HepG2 (cell line): Measurements from ENCODE around the gene CTNNBL1. TPM values are rescaled to one million over a fixed set of nuclear protein-coding genes. Genes with fewer than 3 reads are reported as not detected.

ENCODE experiments used
- ATAC-seq: fragments of 200-7000 bp; cut with Tn5 transposase; 3 replicates; pipeline ENCODE4 v1.9.1; 2020; ENCODE audit warnings: mild to moderate bottlenecking, moderate library complexity
- BruUV-seq: library from RNA; stranded (reverse); fragments of 400-500 nt; replicated peaks from 2 replicates; lab custom pipeline; 2021; lab: Mats Ljungman, UMichigan
- CTCF ChIA-PET: fragments of 300-600 bp; formaldehyde crosslinking; extraction: SDS; loops from one replicate; lab custom pipeline; 2021; ENCODE audit warnings: low total read pairs, inconsistent platforms, low intra/inter-chr PET ratio; lab: Yijun Ruan, JAX
- POLR2A ChIA-PET: fragments of 350-600 bp; sonication (Branson Sonifier 250); formaldehyde crosslinking; loops from one replicate; lab custom pipeline; 2020; ENCODE audit warnings: antibody characterized with exemption, inconsistent platforms; lab: Yijun Ruan, JAX
- DNase-seq: peaks from one replicate; pipeline ENCODE4 v3.0.0-alpha.2; 2015; ENCODE audit warnings: low spot score
- FAIRE-seq: peaks from 3 replicates; lab custom pipeline; 2011; peaks lifted over from hg19 to GRCh38; lab: Jason Lieb, UNC
- H2AFZ ChIP-seq: one replicate; pipeline ENCODE4 v1.6.1; 2011; ENCODE audit warnings: low read length, inconsistent platforms
- H3K27ac ChIP-seq: fragments of 300-600 bp; 3 replicates; pipeline ENCODE4 v1.8.0; 2011; ENCODE audit warnings: mixed run types, mild to moderate bottlenecking, mixed read lengths, low read length, inconsistent platforms; ENCODE audit not compliant: insufficient read depth; ENCODE audit errors: extremely low read length
- H3K27me3 ChIP-seq, 2 experiments: fragments of 200-600 bp in 1 of 2; 2 replicates in 1 of 2; 3 replicates in 1 of 2; pipeline versions ENCODE4 v1.6.0 to v1.8.0; 2011; ENCODE audit warnings: low read length in 2 of 2, mild to moderate bottlenecking in 2 of 2, moderate library complexity in 2 of 2, inconsistent platforms in 1 of 2; ENCODE audit not compliant: insufficient read depth in 2 of 2, control insufficient read depth in 1 of 2
- H3K36me3 ChIP-seq, 2 experiments: fragments of 200-600 bp in 1 of 2; replicated peaks in 1 of 2; 2 replicates in 1 of 2; 3 replicates in 1 of 2; pipeline versions ENCODE4 v1.5.1 to v1.8.0; 2011; ENCODE audit warnings: low read length in 2 of 2, inconsistent platforms in 1 of 2; ENCODE audit not compliant: insufficient read depth in 2 of 2, control insufficient read depth in 1 of 2
- H3K4me1 ChIP-seq: 2 replicates; pipeline ENCODE4 v1.5.1; 2012; ENCODE audit warnings: low read length, inconsistent platforms; ENCODE audit not compliant: insufficient read depth
- H3K4me2 ChIP-seq: 2 replicates; pipeline ENCODE4 v1.6.0; 2011; ENCODE audit warnings: low read depth, low read length, inconsistent platforms
- H3K4me3 ChIP-seq, 3 experiments: fragments of 200-600 bp in 1 of 3; sonication (generic), shearing (Covaris generic) in 1 of 3; replicated peaks in 1 of 3; 2 replicates each; pipeline ENCODE4 v1.5.1; 2011 to 2016; ENCODE audit warnings: low read length in 3 of 3, inconsistent platforms in 2 of 3, low read depth in 2 of 3, mild to moderate bottlenecking in 2 of 3, control low read depth in 1 of 3, mixed read lengths in 1 of 3; ENCODE audit not compliant: insufficient read depth in 1 of 3
- H3K79me2 ChIP-seq: one replicate; pipeline ENCODE4 v1.6.1; 2011; ENCODE audit warnings: low read length, inconsistent platforms; ENCODE audit not compliant: insufficient read depth
- H3K9ac ChIP-seq: 2 replicates; pipeline ENCODE4 v1.6.0; 2011; ENCODE audit warnings: mild to moderate bottlenecking, low read depth, low read length, inconsistent platforms; ENCODE audit not compliant: insufficient read depth
- H3K9me3 ChIP-seq: 2 replicates; pipeline ENCODE4 v1.5.1; 2012; ENCODE audit warnings: mild to moderate bottlenecking, low read length
- H4K20me1 ChIP-seq: 2 replicates; pipeline ENCODE4 v1.6.0; 2011; ENCODE audit warnings: inconsistent platforms, mild to moderate bottlenecking, low read length, moderate library complexity; ENCODE audit not compliant: insufficient read depth
- CBX5 ChIP-seq: sonication (generic); formaldehyde crosslinking; IDR thresholded peaks from 2 replicates; pipeline ENCODE4 v1.4.0; 2020; ENCODE audit warnings: missing genetic modification reagents, borderline replicate concordance
- FOXO1 ChIP-seq: sonication (generic); formaldehyde crosslinking; IDR thresholded peaks from 2 replicates; pipeline ENCODE4 v1.4.0; 2020; ENCODE audit warnings: missing genetic modification reagents
- FOXO4 ChIP-seq: sonication (generic); formaldehyde crosslinking; conservative IDR thresholded peaks from 2 replicates; pipeline ENCODE4 v1.8.1; 2023; ENCODE audit warnings: missing genetic modification reagents
- HOMEZ ChIP-seq: IDR thresholded peaks from 2 replicates; pipeline ENCODE4 v1.6.1; 2016; ENCODE audit warnings: low read depth
- MED13 ChIP-seq: sonication (generic); formaldehyde crosslinking; IDR thresholded peaks from 2 replicates; pipeline ENCODE4 v1.5.0; 2020; ENCODE audit warnings: missing genetic modification reagents
- PRMT3 ChIP-seq: sonication (generic); formaldehyde crosslinking; IDR thresholded peaks from 2 replicates; pipeline ENCODE4 v1.8.1; 2022; ENCODE audit warnings: low read depth, mild to moderate bottlenecking, moderate library complexity, missing genetic modification reagents, borderline replicate concordance
- THAP7 ChIP-seq: sonication (generic); formaldehyde crosslinking; IDR thresholded peaks from 2 replicates; pipeline ENCODE4 v1.8.1; 2023; ENCODE audit warnings: mild to moderate bottlenecking, missing genetic modification reagents
- TOPORS ChIP-seq: sonication (generic); formaldehyde crosslinking; IDR thresholded peaks from 2 replicates; pipeline ENCODE4 v1.8.0; 2023; ENCODE audit warnings: mild to moderate bottlenecking, missing genetic modification reagents
- ZFP82 ChIP-seq: sonication (generic); formaldehyde crosslinking; IDR thresholded peaks from 2 replicates; pipeline ENCODE4 v1.5.1; 2020; ENCODE audit warnings: mild to moderate bottlenecking, missing genetic modification reagents, borderline replicate concordance
- ZKSCAN1 ChIP-seq: fragments of 150-350 bp; IDR thresholded peaks from 2 replicates; pipeline ENCODE4 v1.6.1; 2014; ENCODE audit warnings: low read length
- ZNF337 ChIP-seq: sonication (generic); formaldehyde crosslinking; IDR thresholded peaks from 2 replicates; pipeline ENCODE4 v1.5.1; 2020; ENCODE audit warnings: missing genetic modification reagents, low read depth, mild to moderate bottlenecking, borderline replicate concordance
- ZNF629 ChIP-seq: sonication (generic); formaldehyde crosslinking; conservative IDR thresholded peaks from 2 replicates; pipeline ENCODE4 v1.5.0; 2020; ENCODE audit warnings: missing genetic modification reagents
- ZNF670 ChIP-seq: sonication (generic); formaldehyde crosslinking; IDR thresholded peaks from 2 replicates; pipeline ENCODE4 v1.8.0; 2022; ENCODE audit warnings: mild to moderate bottlenecking, missing genetic modification reagents, borderline replicate concordance
- ZNF687 ChIP-seq: sonication (generic); formaldehyde crosslinking; IDR thresholded peaks from 2 replicates; pipeline ENCODE4 v1.5.1; 2020; ENCODE audit warnings: mild to moderate bottlenecking, missing genetic modification reagents, moderate library complexity
- ZNF772 ChIP-seq: sonication (generic); formaldehyde crosslinking; IDR thresholded peaks from 2 replicates; pipeline ENCODE4 v1.5.0; 2020; ENCODE audit warnings: mild to moderate bottlenecking, missing genetic modification reagents
- ZSCAN30 ChIP-seq: sonication (generic); formaldehyde crosslinking; IDR thresholded peaks from 2 replicates; pipeline ENCODE4 v1.5.0; 2020; ENCODE audit warnings: mild to moderate bottlenecking, missing genetic modification reagents
- WGBS: methylation state at CpG from one replicate; pipeline ENCODE4 v1.1.6; 2017; ENCODE audit warnings: low lambda C conversion rate; 5-methylcytosine and 5-hydroxymethylcytosine counted together
- in situ Hi-C: cut with HindIII; loops from 2 replicates; pipeline ENCODE4 v1.10.0; 2017; ENCODE audit warnings: low pct_unique_long_range_greater_than_20kb; ENCODE audit not compliant: extremely low pct_ligation_motif_present
- intact Hi-C: fragments of 100-400 bp; cut with micrococcal nuclease; formaldehyde crosslinking; loops from one replicate; pipeline ENCODE4 v1.10.0; 2022; ENCODE audit not compliant: unreplicated experiment
- polyA plus RNA-seq, 8 experiments: library from polyadenylated mRNA; depleted of rRNA in 3 of 8; stranded (reverse) in 7 of 8; unstranded in 1 of 8; fragments of >200 nt; fragmentation: Illumina TruSeq in 4 of 8; extraction: Trizol in 4 of 8; gene quantifications; 2 replicates each; pipeline versions ENCODE4 v1.2.1 to v1.2.3, GENCODE V29; 2011 to 2016; ENCODE audit warnings: low read depth in 4 of 8, missing spikeins in 1 of 8, mixed read lengths in 1 of 8; ENCODE audit not compliant: insufficient read depth in 1 of 8
- total RNA-seq, 5 experiments: library from RNA; depleted of rRNA; stranded (reverse); fragments of >200 nt; fragmentation: Illumina TruSeq; extraction: Trizol; gene quantifications; 2 replicates each; pipeline ENCODE4 v1.2.3, GENCODE V29; 2016; ENCODE audit warnings: low read depth in 1 of 5

The CTNNBL1 gene
- total and polyA plus RNA-seq, 2 of the 13 experiments (the other 11 are each of a cell fraction or from before 2014, with no cell fraction given): 49.3 to 94.6 TPM

- Histone ChIP-seq H3K9ac (peak overlapping the region; percentile 36; the same call in 1 of the 2 replicates), H2AFZ (no peak overlapping the region), H3K4me1 (peaks cover 37% of the 10 kb centered on the region), H3K9me3 (no peaks in the 10 kb centered on the region), H3K4me2 (peak overlapping the region; percentile 89), H3K4me3 (peak overlapping the region in 2 of 3 experiments; percentile 87 to 96; a peak in 3 of 6 replicates), H4K20me1 (no peaks in the 10 kb centered on the region), H3K27me3 (no peaks in the 10 kb centered on the region; a peak in 1 of 5 replicates), H3K36me3 (peaks cover 0 to 4% of the 10 kb centered on the region in 2 experiments; a peak in 1 of 5 replicates), H3K27ac (no peak overlapping the region), H3K79me2 (peaks cover 56% of the 10 kb centered on the region)
- no peak for FAIRE-seq
- ChIA-PET CTCF (no interaction called here), POLR2A (interaction anchor here (1.7 kb wide), 1 partner anchor 14 kb away, joined by 4 read pairs; no protein-coding TSS in a partner anchor)
- in situ Hi-C loops: no loop called here
- intact Hi-C loops: no loop called here
- BruUV-seq: no TSS peak
- no peak for DNase-seq
- 56% methylated on average over 3 of the region's 3 CpGs for WGBS
- ATAC-seq: no peak
- TF ChIP-seq HOMEZ (CRISPR knock-in tag): no peak
- peak; percentile 88 for TF ChIP-seq ZNF629
- TF ChIP-seq ZFP82 (CRISPR knock-in tag): no peak
- TF ChIP-seq ZNF772 (CRISPR knock-in tag): no peak
- TF ChIP-seq ZNF687 (CRISPR knock-in tag): no peak
- TF ChIP-seq ZSCAN30 (CRISPR knock-in tag): no peak
- no peak for TF ChIP-seq ZNF670 (CRISPR knock-in tag)
- TF ChIP-seq ZNF337 (CRISPR knock-in tag): no peak
- 0 out of 2 replicates have a peak, but pooled peaks have one; percentile 43 for TF ChIP-seq THAP7
- no peak for TF ChIP-seq CBX5 (CRISPR knock-in tag)
- TF ChIP-seq TOPORS (CRISPR knock-in tag): 0 out of 2 replicates have a peak, but pooled peaks have one; percentile 39
- TF ChIP-seq FOXO1 (CRISPR knock-in tag): no peak
- TF ChIP-seq ZKSCAN1: peak; percentile 63; the same call in 1 of the 2 replicates
- 0 out of 2 replicates have a peak, but pooled peaks have one; percentile 91 for TF ChIP-seq FOXO4 (CRISPR knock-in tag)
- TF ChIP-seq PRMT3 (CRISPR knock-in tag): no peak
- TF ChIP-seq MED13 (CRISPR knock-in tag): no peak
Observed at GRCh38 chr20:37695684-37696342, 2.0 kb downstream of the CTNNBL1 start.
